SK-N-SH (cell line): ENCODE results near the gene TUFT1.

ENCODE experiments used
- ELF1 ChIP-seq: IDR thresholded peaks from 2 replicates; pipeline ENCODE4 v1.4.0; 2012
- MXI1 ChIP-seq: IDR thresholded peaks from 2 replicates; pipeline ENCODE4 v1.6.1; 2012; ENCODE audit warnings: mild to moderate bottlenecking, low read depth, low read length, improper control_type of control experiment
- POLR2AphosphoS5 ChIP-seq: IDR thresholded peaks from 2 replicates; pipeline ENCODE4 v1.6.1; 2012; ENCODE audit warnings: low read depth, low read length
- RAD21 ChIP-seq: IDR thresholded peaks from 2 replicates; pipeline ENCODE4 v1.6.1; 2012; ENCODE audit warnings: mild to moderate bottlenecking, low read length
- RFX5 ChIP-seq: IDR thresholded peaks from 2 replicates; pipeline ENCODE4 v1.6.1; 2012; ENCODE audit warnings: mild to moderate bottlenecking, improper control_type of control experiment, low read length
- TCF12 ChIP-seq: IDR thresholded peaks from 2 replicates; pipeline ENCODE4 v1.4.0; 2012
- YY1 ChIP-seq: IDR thresholded peaks from 2 replicates; pipeline ENCODE4 v1.4.0; 2012; ENCODE audit warnings: low read depth, mild to moderate bottlenecking
- TF ChIP-seq, protein P1 (sequence below): fragments of 200-600 bp; sonication (generic); IDR thresholded peaks from 2 replicates; pipeline ENCODE4 v1.6.1; 2017; ENCODE audit warnings: antibody characterized with exemption, mild to moderate bottlenecking, moderate library complexity
- TF ChIP-seq, protein P2 (sequence below): IDR thresholded peaks from 2 replicates; pipeline ENCODE4 v1.6.1; 2012; ENCODE audit warnings: mild to moderate bottlenecking, low read depth, low read length, moderate library complexity
- TF ChIP-seq, protein P3 (sequence below): fragments of 150-350 bp; IDR thresholded peaks from 2 replicates; pipeline ENCODE4 v1.6.1; 2017; ENCODE audit warnings: antibody characterized with exemption, low read length, low read depth, borderline replicate concordance
- TF ChIP-seq, protein P4 (sequence below): IDR thresholded peaks from 2 replicates; pipeline ENCODE4 v1.4.0; 2012; ENCODE audit warnings: low read depth, borderline replicate concordance

DNA sequence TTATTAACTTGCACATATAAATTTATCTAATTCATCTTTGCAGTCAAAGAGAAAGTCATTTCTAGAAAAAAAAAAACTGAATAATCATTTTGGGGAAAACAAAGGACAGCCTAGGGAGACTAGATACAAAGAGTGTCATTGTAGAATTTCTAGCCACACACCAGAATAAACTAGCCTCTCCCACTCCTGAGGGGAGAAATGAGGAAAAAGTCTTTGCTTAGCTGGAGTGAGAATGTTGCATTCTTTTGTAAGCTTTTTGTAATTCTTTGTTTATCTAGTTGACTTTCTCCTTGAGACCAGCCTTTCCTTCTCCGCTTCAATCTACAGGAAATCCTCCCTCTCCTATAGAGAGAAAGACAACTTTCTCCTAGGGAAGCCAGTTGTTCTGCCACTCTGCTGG lies 44.8 kb upstream of the TUFT1 start:
- TF ChIP-seq RFX5 (no peak), TCF12 (no peak), MXI1 (no peak), POLR2AphosphoS5 (no peak), ELF1 (no peak), YY1 (no peak), RAD21 (no peak)
- TF ChIP-seq, protein P1, sequence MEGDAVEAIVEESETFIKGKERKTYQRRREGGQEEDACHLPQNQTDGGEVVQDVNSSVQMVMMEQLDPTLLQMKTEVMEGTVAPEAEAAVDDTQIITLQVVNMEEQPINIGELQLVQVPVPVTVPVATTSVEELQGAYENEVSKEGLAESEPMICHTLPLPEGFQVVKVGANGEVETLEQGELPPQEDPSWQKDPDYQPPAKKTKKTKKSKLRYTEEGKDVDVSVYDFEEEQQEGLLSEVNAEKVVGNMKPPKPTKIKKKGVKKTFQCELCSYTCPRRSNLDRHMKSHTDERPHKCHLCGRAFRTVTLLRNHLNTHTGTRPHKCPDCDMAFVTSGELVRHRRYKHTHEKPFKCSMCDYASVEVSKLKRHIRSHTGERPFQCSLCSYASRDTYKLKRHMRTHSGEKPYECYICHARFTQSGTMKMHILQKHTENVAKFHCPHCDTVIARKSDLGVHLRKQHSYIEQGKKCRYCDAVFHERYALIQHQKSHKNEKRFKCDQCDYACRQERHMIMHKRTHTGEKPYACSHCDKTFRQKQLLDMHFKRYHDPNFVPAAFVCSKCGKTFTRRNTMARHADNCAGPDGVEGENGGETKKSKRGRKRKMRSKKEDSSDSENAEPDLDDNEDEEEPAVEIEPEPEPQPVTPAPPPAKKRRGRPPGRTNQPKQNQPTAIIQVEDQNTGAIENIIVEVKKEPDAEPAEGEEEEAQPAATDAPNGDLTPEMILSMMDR, result no peak
- TF ChIP-seq, protein P2, sequence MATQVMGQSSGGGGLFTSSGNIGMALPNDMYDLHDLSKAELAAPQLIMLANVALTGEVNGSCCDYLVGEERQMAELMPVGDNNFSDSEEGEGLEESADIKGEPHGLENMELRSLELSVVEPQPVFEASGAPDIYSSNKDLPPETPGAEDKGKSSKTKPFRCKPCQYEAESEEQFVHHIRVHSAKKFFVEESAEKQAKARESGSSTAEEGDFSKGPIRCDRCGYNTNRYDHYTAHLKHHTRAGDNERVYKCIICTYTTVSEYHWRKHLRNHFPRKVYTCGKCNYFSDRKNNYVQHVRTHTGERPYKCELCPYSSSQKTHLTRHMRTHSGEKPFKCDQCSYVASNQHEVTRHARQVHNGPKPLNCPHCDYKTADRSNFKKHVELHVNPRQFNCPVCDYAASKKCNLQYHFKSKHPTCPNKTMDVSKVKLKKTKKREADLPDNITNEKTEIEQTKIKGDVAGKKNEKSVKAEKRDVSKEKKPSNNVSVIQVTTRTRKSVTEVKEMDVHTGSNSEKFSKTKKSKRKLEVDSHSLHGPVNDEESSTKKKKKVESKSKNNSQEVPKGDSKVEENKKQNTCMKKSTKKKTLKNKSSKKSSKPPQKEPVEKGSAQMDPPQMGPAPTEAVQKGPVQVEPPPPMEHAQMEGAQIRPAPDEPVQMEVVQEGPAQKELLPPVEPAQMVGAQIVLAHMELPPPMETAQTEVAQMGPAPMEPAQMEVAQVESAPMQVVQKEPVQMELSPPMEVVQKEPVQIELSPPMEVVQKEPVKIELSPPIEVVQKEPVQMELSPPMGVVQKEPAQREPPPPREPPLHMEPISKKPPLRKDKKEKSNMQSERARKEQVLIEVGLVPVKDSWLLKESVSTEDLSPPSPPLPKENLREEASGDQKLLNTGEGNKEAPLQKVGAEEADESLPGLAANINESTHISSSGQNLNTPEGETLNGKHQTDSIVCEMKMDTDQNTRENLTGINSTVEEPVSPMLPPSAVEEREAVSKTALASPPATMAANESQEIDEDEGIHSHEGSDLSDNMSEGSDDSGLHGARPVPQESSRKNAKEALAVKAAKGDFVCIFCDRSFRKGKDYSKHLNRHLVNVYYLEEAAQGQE, result no peak
- TF ChIP-seq, protein P3, sequence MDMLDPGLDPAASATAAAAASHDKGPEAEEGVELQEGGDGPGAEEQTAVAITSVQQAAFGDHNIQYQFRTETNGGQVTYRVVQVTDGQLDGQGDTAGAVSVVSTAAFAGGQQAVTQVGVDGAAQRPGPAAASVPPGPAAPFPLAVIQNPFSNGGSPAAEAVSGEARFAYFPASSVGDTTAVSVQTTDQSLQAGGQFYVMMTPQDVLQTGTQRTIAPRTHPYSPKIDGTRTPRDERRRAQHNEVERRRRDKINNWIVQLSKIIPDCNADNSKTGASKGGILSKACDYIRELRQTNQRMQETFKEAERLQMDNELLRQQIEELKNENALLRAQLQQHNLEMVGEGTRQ, result no peak
- TF ChIP-seq, protein P4, sequence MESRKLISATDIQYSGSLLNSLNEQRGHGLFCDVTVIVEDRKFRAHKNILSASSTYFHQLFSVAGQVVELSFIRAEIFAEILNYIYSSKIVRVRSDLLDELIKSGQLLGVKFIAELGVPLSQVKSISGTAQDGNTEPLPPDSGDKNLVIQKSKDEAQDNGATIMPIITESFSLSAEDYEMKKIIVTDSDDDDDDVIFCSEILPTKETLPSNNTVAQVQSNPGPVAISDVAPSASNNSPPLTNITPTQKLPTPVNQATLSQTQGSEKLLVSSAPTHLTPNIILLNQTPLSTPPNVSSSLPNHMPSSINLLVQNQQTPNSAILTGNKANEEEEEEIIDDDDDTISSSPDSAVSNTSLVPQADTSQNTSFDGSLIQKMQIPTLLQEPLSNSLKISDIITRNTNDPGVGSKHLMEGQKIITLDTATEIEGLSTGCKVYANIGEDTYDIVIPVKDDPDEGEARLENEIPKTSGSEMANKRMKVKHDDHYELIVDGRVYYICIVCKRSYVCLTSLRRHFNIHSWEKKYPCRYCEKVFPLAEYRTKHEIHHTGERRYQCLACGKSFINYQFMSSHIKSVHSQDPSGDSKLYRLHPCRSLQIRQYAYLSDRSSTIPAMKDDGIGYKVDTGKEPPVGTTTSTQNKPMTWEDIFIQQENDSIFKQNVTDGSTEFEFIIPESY, result no peak
